ENCODE data around the gene KCNH5. TPM values are rescaled to one million over a fixed set of nuclear protein-coding genes. Genes with fewer than 3 reads are reported as not detected.

Gene KCNH5
- total and polyA plus RNA-seq, 9 of the 15 experiments (the other 6 are each of a cell fraction or from before 2014, with no cell fraction given), result 1.1 to 2.4 (median 1.4) TPM

- Histone ChIP-seq H2AFZ (ENCODE audit: low read depth, low read length) (no peak overlapping the region), H3K9ac (ENCODE audit: insufficient read depth in 1 of 2, low read depth in 2 of 2, low read length in 2 of 2) (no peak overlapping the region), H3K27ac (ENCODE audit: extremely low read depth, low read depth, low read length) (no peak overlapping the region), H3K9me1 (ENCODE audit: control insufficient read depth, insufficient read depth, low read length) (no peaks in the 10 kb centered on the region), H3K36me3 (ENCODE audit: control insufficient read depth, insufficient read depth, low read length) (no peaks in the 10 kb centered on the region), H3K27me3 (ENCODE audit: control insufficient read depth in 2 of 2, insufficient read depth in 2 of 2, low read length in 2 of 2) (no peaks in the 10 kb centered on the region), H3K9me3 (replicated peaks; ENCODE audit: control insufficient read depth, insufficient read depth, low read depth, low read length) (no peaks in the 10 kb centered on the region), H3K4me3 (no peak overlapping the region), H3K4me1 (replicated peaks in 1 of 2; ENCODE audit: control insufficient read depth in 2 of 2, insufficient read depth in 2 of 2, low read length in 2 of 2) (no peaks in the 10 kb centered on the region), H4K20me1 (replicated peaks; ENCODE audit: control insufficient read depth, insufficient read depth, low read length) (no peaks in the 10 kb centered on the region), H3K79me2 (ENCODE audit: control insufficient read depth, insufficient read depth, low read length) (no peaks in the 10 kb centered on the region), H3K4me2 (ENCODE audit: insufficient read depth, low read length) (no peak overlapping the region)
- CTCF ChIA-PET (ENCODE audit: low intra/inter-chr PET ratio), result no interaction called here
- in situ Hi-C loops (cut with MboI), result no loop called here
- no peak for ATAC-seq
- intact Hi-C loops (cut with micrococcal nuclease), result no loop called here
- no peak for FAIRE-seq
- POLR2A ChIA-PET, result no interaction called here
- no peak for DNase-seq (ENCODE audit: extremely low read depth in 1 of 4, low spot score in 3 of 4)
- WGBS (ENCODE audit: insufficient coverage, low coverage, missing lambda C conversion rate), result 0% methylated on average over 2 of the region's 2 CpGs
- no TSS peak for BruUV-seq (replicated peaks)
- TF ChIP-seq MYNN (IDR thresholded peaks at IDR 0.05), result no peak
- TF ChIP-seq MYNN (CRISPR knock-in tag; IDR thresholded peaks at IDR 0.05), result no peak
- TF ChIP-seq HDAC2 (IDR thresholded peaks at IDR 0.05), result no peak
- no peak for TF ChIP-seq MGA (IDR thresholded peaks at IDR 0.05)
- TF ChIP-seq E4F1 (CRISPR knock-in tag; IDR thresholded peaks at IDR 0.05; ENCODE audit: borderline replicate concordance), result no peak
- TF ChIP-seq NFYB (IDR thresholded peaks at IDR 0.05; ENCODE audit: extremely low read depth, insufficient read length), result no peak
- no peak for TF ChIP-seq LEF1 (IDR thresholded peaks at IDR 0.05)
- no peak for TF ChIP-seq U2AF2 (optimal IDR thresholded peaks at IDR 0.05; ENCODE audit: low read depth, low read length)
- no peak for TF ChIP-seq GATAD2A (IDR thresholded peaks at IDR 0.05)
- TF ChIP-seq SIX5 (IDR thresholded peaks at IDR 0.05; ENCODE audit: borderline replicate concordance in 1 of 2, insufficient read depth in 1 of 2, low read depth in 1 of 2, low read length in 2 of 2), result no peak
- TF ChIP-seq EZH2 (IDR thresholded peaks at IDR 0.05; ENCODE audit: borderline replicate concordance, low read depth, low read length), result no peak
These were observed 93.0 kb downstream of the KCNH5 start for GRCh38 chr14:62952226-62952625.
